Omental fat pad (tissue), 4 donors: ENCODE results near the gene GLI2. TPM values are rescaled to one million over a fixed set of nuclear protein-coding genes. Genes with fewer than 3 reads are reported as not detected.

Experiments used
- ATAC-seq: fragments of 150-250 bp; one replicate; pipeline ENCODE4 v1.9.1; 2016; ENCODE audit warnings: mild to moderate bottlenecking, moderate library complexity; ENCODE audit not compliant: low FRiP score
- DNase-seq: peaks from one replicate; pipeline ENCODE4 v3.0.0-alpha.2; 2019; ENCODE audit warnings: low spot score
- total RNA-seq, 4 donors: library from RNA; depleted of rRNA; stranded (reverse); fragments of >200 nt; gene quantifications; one replicate each; pipeline ENCODE4 v1.1.0, GENCODE V29; 2016
- TF ChIP-seq, protein P1 (sequence below), 3 donors: fragments of 450-650 bp; IDR thresholded peaks; one replicate each; pipeline ENCODE4 v1.5.1; 2016 to 2017; ENCODE audit warnings: antibody characterized with exemption in 3 of 3, mild to moderate bottlenecking in 3 of 3, moderate library complexity in 2 of 3

The GLI2 gene
- total RNA-seq, 4 donors from 2014 or later = 1.3 to 2.4 (median 1.4) TPM

- DNase-seq (no peak), ATAC-seq (no peak)
- TF ChIP-seq, protein P1, sequence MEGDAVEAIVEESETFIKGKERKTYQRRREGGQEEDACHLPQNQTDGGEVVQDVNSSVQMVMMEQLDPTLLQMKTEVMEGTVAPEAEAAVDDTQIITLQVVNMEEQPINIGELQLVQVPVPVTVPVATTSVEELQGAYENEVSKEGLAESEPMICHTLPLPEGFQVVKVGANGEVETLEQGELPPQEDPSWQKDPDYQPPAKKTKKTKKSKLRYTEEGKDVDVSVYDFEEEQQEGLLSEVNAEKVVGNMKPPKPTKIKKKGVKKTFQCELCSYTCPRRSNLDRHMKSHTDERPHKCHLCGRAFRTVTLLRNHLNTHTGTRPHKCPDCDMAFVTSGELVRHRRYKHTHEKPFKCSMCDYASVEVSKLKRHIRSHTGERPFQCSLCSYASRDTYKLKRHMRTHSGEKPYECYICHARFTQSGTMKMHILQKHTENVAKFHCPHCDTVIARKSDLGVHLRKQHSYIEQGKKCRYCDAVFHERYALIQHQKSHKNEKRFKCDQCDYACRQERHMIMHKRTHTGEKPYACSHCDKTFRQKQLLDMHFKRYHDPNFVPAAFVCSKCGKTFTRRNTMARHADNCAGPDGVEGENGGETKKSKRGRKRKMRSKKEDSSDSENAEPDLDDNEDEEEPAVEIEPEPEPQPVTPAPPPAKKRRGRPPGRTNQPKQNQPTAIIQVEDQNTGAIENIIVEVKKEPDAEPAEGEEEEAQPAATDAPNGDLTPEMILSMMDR (IDR thresholded peaks at IDR 0.05) = no peak
Observed at GRCh38 chr2:120774557-120775160, 39.0 kb downstream of the GLI2 start.

DNA sequence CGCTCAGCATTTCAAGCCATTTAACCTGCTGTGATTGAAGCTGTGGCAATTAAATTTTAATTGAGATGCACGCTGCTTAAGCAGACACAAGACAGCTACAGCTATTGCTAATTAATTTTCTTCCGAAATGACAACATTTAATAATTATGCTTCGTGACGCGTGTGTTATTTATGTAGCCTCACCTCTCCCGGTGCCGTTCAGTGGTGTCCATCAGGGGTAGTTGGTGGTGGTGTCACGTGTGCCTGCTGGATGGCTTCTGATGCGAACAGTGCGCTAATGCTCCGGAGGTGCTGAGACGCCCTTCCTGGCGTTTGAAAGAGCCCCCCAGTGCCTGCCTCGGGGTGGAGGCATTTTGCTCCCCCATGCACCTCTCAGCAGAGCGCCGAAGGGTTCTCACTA, 39.5 kb downstream of the GLI2 start:
- DNase-seq (no peak), ATAC-seq (no peak)
- TF ChIP-seq, protein P1 (IDR thresholded peaks at IDR 0.05) = no peak

GRCh38 chr2:120775801-120776589, 40.3 kb downstream of the GLI2 start:
- ATAC-seq (no peak), DNase-seq (no peak)
- TF ChIP-seq, protein P1 (IDR thresholded peaks at IDR 0.05) = no peak

- no peak for ATAC-seq
- TF ChIP-seq, protein P1 (IDR thresholded peaks at IDR 0.05) = no peak
Observed at GRCh38 chr2:120776649-120777048, 41.0 kb downstream of the GLI2 start.

DNA sequence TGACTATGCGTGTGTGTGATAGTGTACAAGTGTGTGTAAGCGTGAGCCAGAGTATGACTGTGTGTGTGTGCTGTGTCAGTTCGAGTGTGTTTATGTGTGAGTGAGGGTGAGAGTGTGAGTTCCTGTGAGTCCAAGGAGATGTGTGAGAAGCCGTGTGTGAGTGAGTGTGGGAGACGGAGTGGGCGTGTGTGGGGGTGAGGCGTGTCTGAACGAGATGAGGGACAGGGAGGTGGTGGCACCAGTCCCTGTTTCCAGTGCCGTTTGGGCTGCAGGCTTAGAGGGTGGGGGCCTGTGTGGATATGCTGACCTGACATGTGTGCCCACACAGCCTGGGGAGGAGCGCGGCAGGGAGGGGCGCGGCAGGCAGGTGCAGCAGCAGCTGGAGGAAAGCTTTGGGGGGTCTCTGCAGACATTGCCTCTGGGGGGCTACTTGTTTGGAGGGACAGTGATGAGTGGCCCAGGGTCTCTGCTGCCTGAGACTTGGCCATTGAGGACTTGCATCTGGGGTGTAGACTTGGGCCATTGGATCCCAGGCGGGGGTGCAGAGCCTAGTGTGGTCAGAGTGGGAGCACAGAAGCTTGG, 41.6 kb downstream of the GLI2 start:
- TF ChIP-seq, protein P1 (IDR thresholded peaks at IDR 0.05) = no peak
- DNase-seq = no peak
- ATAC-seq = no peak

More at GRCh38 chr2:120776649-120777048, 41.0 kb downstream of the GLI2 start:
- no peak for DNase-seq

GRCh38 chr2:120777787-120778186, 42.1 kb downstream of the GLI2 start:
- DNase-seq (no peak), ATAC-seq (no peak)
- TF ChIP-seq, protein P1 (IDR thresholded peaks at IDR 0.05) = no peak
